ENCODE results near the gene TFPI2. TPM values are rescaled to one million over a fixed set of nuclear protein-coding genes. Genes with fewer than 3 reads are reported as not detected.
A peak's percentile ranks its signal among the peaks of the same experiment; 100 is the strongest.

TFPI2 gene
- total and polyA plus RNA-seq, 8 donors = 0.28 to 15.2 (median 3.5) TPM; not detected in 1

DNA sequence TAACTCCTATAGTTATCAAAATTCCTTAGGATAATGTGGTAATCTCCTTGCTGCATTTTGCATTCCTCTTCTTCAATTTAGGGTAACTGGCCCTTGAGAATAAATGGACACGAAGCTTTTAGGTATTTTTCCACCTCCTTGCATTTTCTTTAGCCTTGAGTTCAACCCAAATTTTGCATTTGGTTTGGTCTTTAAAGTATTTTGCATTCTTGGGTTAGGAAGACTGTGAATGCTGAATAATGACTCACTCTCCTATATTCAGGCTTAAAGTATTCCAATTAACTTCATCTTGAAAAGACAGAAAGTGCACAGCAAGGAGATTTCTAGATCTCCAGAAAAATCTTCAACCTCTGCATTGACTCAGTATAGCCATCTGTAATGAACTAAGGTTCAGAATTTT is 47.3 kb downstream of the TFPI2 start:
- Histone ChIP-seq H3K4me3 (no peak overlapping the region), H3K27ac (no peak overlapping the region), H3K4me1 (peaks cover 0 to 15% (median 6%) of the 10 kb centered on the region in 4 donors), H3K27me3 (no peaks in the 10 kb centered on the region), H3K36me3 (no peaks in the 10 kb centered on the region), H3K9me3 (no peaks in the 10 kb centered on the region)
- WGBS, 5 donors = 33 to 60% (median 40%) methylated on average over 1 of the region's 1 CpG
- no peak for DNase-seq
- no peak for TF ChIP-seq POLR2AphosphoS5 (IDR thresholded peaks at IDR 0.05)
- TF ChIP-seq POLR2A (IDR thresholded peaks at IDR 0.05) = no peak
- TF ChIP-seq, protein P1, sequence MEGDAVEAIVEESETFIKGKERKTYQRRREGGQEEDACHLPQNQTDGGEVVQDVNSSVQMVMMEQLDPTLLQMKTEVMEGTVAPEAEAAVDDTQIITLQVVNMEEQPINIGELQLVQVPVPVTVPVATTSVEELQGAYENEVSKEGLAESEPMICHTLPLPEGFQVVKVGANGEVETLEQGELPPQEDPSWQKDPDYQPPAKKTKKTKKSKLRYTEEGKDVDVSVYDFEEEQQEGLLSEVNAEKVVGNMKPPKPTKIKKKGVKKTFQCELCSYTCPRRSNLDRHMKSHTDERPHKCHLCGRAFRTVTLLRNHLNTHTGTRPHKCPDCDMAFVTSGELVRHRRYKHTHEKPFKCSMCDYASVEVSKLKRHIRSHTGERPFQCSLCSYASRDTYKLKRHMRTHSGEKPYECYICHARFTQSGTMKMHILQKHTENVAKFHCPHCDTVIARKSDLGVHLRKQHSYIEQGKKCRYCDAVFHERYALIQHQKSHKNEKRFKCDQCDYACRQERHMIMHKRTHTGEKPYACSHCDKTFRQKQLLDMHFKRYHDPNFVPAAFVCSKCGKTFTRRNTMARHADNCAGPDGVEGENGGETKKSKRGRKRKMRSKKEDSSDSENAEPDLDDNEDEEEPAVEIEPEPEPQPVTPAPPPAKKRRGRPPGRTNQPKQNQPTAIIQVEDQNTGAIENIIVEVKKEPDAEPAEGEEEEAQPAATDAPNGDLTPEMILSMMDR (IDR thresholded peaks at IDR 0.05) = no peak
- no peak for TF ChIP-seq EP300 (IDR thresholded peaks at IDR 0.05)
- intact Hi-C loops (cut with DNase I; ENCODE audit: low total_unique reads) = no loop called here

DNA sequence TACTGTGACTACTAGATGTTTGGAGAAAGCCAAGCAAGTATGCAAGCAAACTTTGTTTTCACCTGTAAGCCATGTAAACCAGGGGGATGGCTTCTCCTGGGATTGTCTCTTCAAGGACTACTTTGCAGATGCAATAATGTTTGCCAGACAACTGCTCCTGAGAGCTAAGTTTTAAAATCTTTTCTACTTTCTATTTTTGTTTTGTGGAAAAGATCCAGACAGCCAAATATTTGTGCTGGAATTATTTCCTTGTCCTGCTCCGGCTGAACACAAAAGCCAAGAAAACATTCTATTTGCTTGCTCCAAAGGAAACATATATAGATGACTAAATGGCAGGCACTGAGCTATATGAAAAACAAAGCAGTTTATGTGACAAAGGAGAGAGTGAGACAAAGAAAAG is 51.6 kb downstream of the TFPI2 start:
- TF ChIP-seq, protein P1 (IDR thresholded peaks at IDR 0.05) = no peak
- no peak for TF ChIP-seq POLR2A (IDR thresholded peaks at IDR 0.05)
- no peak for TF ChIP-seq POLR2AphosphoS5 (IDR thresholded peaks at IDR 0.05)
- TF ChIP-seq EP300 (IDR thresholded peaks at IDR 0.05) = no peak
- Histone ChIP-seq H3K4me3 (no peak overlapping the region), H3K9me3 (no peaks in the 10 kb centered on the region), H3K27me3 (no peaks in the 10 kb centered on the region), H3K4me1 (peaks cover 0 to 15% (median 6%) of the 10 kb centered on the region in 4 donors), H3K36me3 (no peaks in the 10 kb centered on the region), H3K27ac (no peak overlapping the region)
- intact Hi-C loops (cut with DNase I; ENCODE audit: low total_unique reads) = no loop called here
- peak in 1 of 2 donors; percentile 6 for DNase-seq
- 17 to 29% (median 23%) methylated on average over 1 of the region's 1 CpG for WGBS, 5 donors

DNA sequence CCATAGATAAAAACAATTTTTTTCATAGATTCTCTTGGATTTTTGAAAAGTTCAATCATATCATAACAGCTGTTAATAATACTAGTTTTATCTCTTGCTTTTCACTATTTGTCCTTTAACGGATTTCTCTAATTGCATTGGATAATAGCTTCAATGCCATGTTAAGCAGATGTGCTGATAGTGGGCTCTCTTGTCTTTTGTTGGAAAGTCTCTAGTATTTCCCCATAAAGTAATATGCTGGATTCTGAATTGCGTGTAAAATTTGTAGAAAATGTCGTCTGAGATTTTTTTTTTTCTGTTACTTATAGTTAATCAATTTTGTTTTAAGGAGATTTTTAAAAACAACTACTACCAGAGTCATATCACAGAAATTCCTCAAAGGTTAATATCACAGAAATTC is 53.3 kb downstream of the TFPI2 start:
- H3K27ac ChIP-seq = no peak overlapping the region
- no peak for DNase-seq
- H3K36me3 ChIP-seq = no peaks in the 10 kb centered on the region
- no peaks in the 10 kb centered on the region for H3K9me3 ChIP-seq
- no peaks in the 10 kb centered on the region for H3K27me3 ChIP-seq
- H3K4me1 ChIP-seq = peaks cover 0 to 15% (median 6%) of the 10 kb centered on the region in 4 donors
- TF ChIP-seq EP300 (IDR thresholded peaks at IDR 0.05) = no peak
- TF ChIP-seq POLR2A (IDR thresholded peaks at IDR 0.05) = no peak
- TF ChIP-seq, protein P1 (IDR thresholded peaks at IDR 0.05) = no peak
- TF ChIP-seq POLR2AphosphoS5 (IDR thresholded peaks at IDR 0.05) = no peak
- no peak overlapping the region for H3K4me3 ChIP-seq
- WGBS, 5 donors = 83 to 91% (median 87%) methylated on average over 3 of the region's 3 CpGs
- intact Hi-C loops (cut with DNase I; ENCODE audit: low total_unique reads) = no loop called here

DNA sequence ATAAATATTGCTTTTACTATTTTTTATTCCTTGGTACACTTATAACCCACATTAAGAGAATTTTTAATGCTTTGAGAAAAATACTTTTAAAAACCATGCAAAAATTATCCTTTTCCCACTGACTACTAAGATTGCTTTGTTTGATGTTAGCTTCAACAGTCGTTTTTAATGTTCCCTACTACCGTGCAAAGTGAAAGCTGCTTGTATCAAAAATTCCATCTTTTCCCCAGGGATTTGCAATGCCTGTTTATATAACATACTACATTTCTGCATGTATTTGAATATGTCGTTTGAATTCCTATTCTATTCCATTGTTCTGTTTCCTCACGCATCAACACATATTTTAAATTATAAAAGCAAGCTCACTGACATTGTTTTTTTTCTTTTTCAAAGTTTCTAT is 54.4 kb downstream of the TFPI2 start:
- peak in 1 of 2 donors; percentile 14 for DNase-seq
- Histone ChIP-seq H3K4me3 (no peak overlapping the region), H3K36me3 (no peaks in the 10 kb centered on the region), H3K27ac (no peak overlapping the region), H3K9me3 (no peaks in the 10 kb centered on the region), H3K4me1 (peaks cover 0 to 15% (median 6%) of the 10 kb centered on the region in 4 donors), H3K27me3 (no peaks in the 10 kb centered on the region)
- intact Hi-C loops (cut with DNase I; ENCODE audit: low total_unique reads) = no loop called here
- TF ChIP-seq EP300 (IDR thresholded peaks at IDR 0.05) (no peak), POLR2A (IDR thresholded peaks at IDR 0.05) (no peak)
- TF ChIP-seq, protein P1 (IDR thresholded peaks at IDR 0.05) = no peak
- WGBS, 5 donors = 37 to 45% (median 43%) methylated on average over 4 of the region's 4 CpGs

All from stomach (tissue), 9 donors.